Activated naive CD4-positive, alpha-beta T cell treated with Interleukin-2 at 50 U/mL for 16 hours (primary cell): ENCODE data around the gene CLMP.
"Not testable (repeated sequence)": the region's sequence is repeated elsewhere in the genome, so short reads cannot be mapped to it uniquely, and the experiment has no call there.

ENCODE experiments used
- DNase-seq: peaks from one replicate; pipeline ENCODE4 v3.0.0-alpha.2; 2020

The CLMP gene

GRCh38 chr11:123217897-123218296, 22.8 kb upstream of the CLMP start:
- DNase-seq = no peak

- DNase-seq = no peak
These were observed 21.2 kb upstream of the CLMP start for GRCh38 chr11:123216249-123216648.

GRCh38 chr11:123214940-123215339, 19.9 kb upstream of the CLMP start:
- no peak for DNase-seq

- DNase-seq = no peak
These were observed 19.3 kb upstream of the CLMP start for GRCh38 chr11:123214396-123214795.

- no peak for DNase-seq
These were observed 18.3 kb upstream of the CLMP start for GRCh38 chr11:123213307-123213771.

- DNase-seq = no peak
These were observed 17.4 kb upstream of the CLMP start for GRCh38 chr11:123212406-123212805.

GRCh38 chr11:123211981-123212380, 16.9 kb upstream of the CLMP start:
- no peak for DNase-seq

- DNase-seq = no peak
These were observed 16.3 kb upstream of the CLMP start for GRCh38 chr11:123211149-123211852.

- DNase-seq = no peak
These were observed 14.5 kb upstream of the CLMP start for GRCh38 chr11:123209591-123209990.

- no peak for DNase-seq
These were observed 11.9 kb upstream of the CLMP start for GRCh38 chr11:123206791-123207434.

GRCh38 chr11:123206055-123206454, 11.0 kb upstream of the CLMP start:
- DNase-seq = not testable (repeated sequence)

- no peak for DNase-seq
These were observed 8.9 kb upstream of the CLMP start for GRCh38 chr11:123203934-123204333.

- DNase-seq = no peak
These were observed 8.4 kb upstream of the CLMP start for GRCh38 chr11:123203471-123203870.

- DNase-seq = no peak
These were observed 7.4 kb upstream of the CLMP start for GRCh38 chr11:123202155-123203151.

- no peak for DNase-seq
These were observed 5.2 kb upstream of the CLMP start for GRCh38 chr11:123200264-123200663.

GRCh38 chr11:123197711-123198110, 2.7 kb upstream of the CLMP start:
- no peak for DNase-seq

- no peak for DNase-seq
These were observed 1.1 kb upstream of the CLMP start for GRCh38 chr11:123196060-123196714.

- no peak for DNase-seq
These were observed 486 bp downstream of the CLMP start for GRCh38 chr11:123194337-123195187.

GRCh38 chr11:123193742-123194141, 1.3 kb downstream of the CLMP start:
- no peak for DNase-seq

GRCh38 chr11:123191939-123192338, 3.1 kb downstream of the CLMP start:
- no peak for DNase-seq

- DNase-seq = no peak
These were observed 4.5 kb downstream of the CLMP start for GRCh38 chr11:123190518-123190917.
